Motor neuron (in vitro differentiated cells): Measurements from ENCODE around the gene NOD2. TPM values are rescaled to one million over a fixed set of nuclear protein-coding genes. Genes with fewer than 3 reads are reported as not detected.

Experiments
- ATAC-seq, 8 experiments: fragments of 200-7000 bp; cut with Tn5 transposase; replicated peaks in 6 of 8; 2 replicates each; pipeline ENCODE4 v1.8.0; 2021; ENCODE audit warnings: mild to moderate bottlenecking in 8 of 8, moderate library complexity in 8 of 8
- H3K27ac ChIP-seq, 2 donors: fragments of 250-450 bp; sonication (Bioruptor Pico); 2 replicates each; pipeline ENCODE4 v1.9.0; 2021; ENCODE audit warnings: antibody characterized with exemption in 2 of 2, mild to moderate bottlenecking in 2 of 2, moderate library complexity in 1 of 2
- H3K4me1 ChIP-seq, 2 donors: fragments of 250-450 bp; sonication (Bioruptor Pico); replicated peaks in 1 of 2; 2 replicates each; pipeline ENCODE4 v1.6.1; 2021; ENCODE audit warnings: antibody characterized with exemption in 2 of 2, mild to moderate bottlenecking in 2 of 2, moderate library complexity in 1 of 2
- H3K4me3 ChIP-seq, 5 donors: fragments of 250-450 bp; sonication (Bioruptor Pico); 2 replicates each; pipeline ENCODE4 v1.9.0; 2021; ENCODE audit warnings: antibody characterized with exemption in 5 of 5, mild to moderate bottlenecking in 5 of 5, moderate library complexity in 4 of 5
- WGBS, 10 experiments: fragments of 450-650 bp; shearing (Covaris generic); methylation state at CpG; one replicate each; pipeline ENCODE4 v1.0.0; 2022; 5-methylcytosine and 5-hydroxymethylcytosine counted together
- in situ Hi-C, 9 experiments: fragments of 400-800 bp; cut with MboI; loops; one replicate each; pipeline ENCODE4 v1.15.0; 2021; ENCODE audit warnings: low sequenced_read_pairs in 9 of 9, low pct_unique_long_range_greater_than_20kb in 2 of 9; ENCODE audit not compliant: unreplicated experiment in 9 of 9
- total RNA-seq, 8 experiments: library from RNA; unstranded; fragments of 300-600 nt; gene quantifications; 2 replicates each; pipeline versions ENCODE4 v1.2.3 to v1.2.4, GENCODE V29; 2022

The NOD2 gene
- total RNA-seq, 8 experiments from 2014 or later: 0.05 to 0.71 (median 0.25) TPM; not detected in 1

DNA sequence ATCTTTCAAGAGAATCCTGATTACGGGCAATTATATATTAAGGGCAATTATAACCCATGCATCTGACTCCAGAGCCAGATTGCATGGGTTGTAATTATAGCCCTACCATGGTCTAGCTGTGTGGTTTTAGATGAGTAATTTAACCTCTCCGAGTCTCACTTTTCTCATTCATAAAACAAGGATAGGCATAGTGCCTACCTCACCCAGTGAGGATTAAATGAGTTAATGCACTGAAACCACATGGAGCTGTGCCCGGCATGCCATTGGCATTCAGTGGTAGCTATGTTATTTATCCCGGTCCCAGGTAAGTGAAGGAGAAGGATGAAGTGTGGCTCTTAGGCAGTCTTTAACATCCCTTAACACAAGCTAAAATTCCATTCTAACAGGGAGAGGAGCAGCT lies 18.6 kb upstream of the NOD2 start:
- Histone ChIP-seq H3K4me3 (no peak overlapping the region), H3K4me1 (no peaks in the 10 kb centered on the region), H3K27ac (no peak overlapping the region)
- no peak for ATAC-seq
- WGBS, 10 experiments: 43 to 100% (median 86%) methylated on average over 1 to 4 of the region's 4 CpGs; no CpG with 5 or more reads in 3 of the 10 experiments
- in situ Hi-C loops: loop anchor here in 5 of 9 experiments (25.0 kb wide), 3 partner anchors 288 to 463 kb away; partner anchors contain the start of gene BRD7 (in 1 of the 5)

DNA sequence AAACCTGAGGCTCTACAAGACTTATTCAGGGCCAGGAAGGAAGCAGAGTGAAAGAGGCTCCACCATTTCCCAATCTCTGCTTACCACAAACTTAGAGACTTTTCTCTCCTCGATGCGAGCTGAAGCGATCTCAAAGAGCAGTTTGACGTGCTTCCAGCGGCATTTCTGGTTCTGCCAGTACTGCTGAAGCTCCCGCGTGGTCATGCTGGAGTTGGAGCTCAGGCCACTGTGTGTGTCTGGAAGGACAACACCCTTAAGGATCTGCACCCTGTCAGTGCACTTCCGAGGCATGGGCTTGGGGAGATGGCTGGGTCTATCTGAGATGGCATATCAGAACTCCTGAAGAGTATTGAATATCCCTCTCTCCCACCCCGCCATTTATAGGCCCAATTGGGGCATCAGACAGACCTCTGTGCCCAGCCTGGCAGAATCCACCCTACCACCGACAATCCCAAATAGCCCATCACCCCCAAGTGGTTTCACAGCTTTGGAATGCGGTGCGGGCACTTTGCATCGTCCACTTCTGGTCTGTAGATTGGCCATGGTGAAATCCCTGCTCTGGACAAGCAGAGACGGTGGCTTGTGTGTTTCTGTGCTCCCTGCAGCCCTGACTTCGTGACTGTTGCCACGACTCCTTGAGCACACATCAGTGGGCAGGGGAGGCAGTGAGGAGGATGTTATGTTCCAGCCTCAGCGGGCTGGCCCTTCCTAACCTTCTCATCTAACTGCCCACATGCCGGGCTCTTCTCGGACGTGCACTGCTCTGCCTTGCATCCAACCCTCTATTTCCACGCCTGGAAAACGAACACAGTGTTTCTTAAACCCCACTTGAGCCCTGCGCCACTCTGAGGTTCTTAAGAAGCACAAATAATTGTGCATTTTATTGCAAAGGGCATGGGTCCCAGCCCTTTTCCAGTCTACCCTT lies 17.5 kb upstream of the NOD2 start:
- in situ Hi-C loops: no loop called here
- no peak overlapping the region for H3K4me3 ChIP-seq
- H3K27ac ChIP-seq: no peak overlapping the region
- ATAC-seq: no peak
- H3K4me1 ChIP-seq: no peaks in the 10 kb centered on the region
- WGBS, 10 experiments: 40 to 100% (median 88%) methylated on average over 1 to 13 of the region's 23 CpGs; no CpG with 5 or more reads in 3 of the 10 experiments

DNA sequence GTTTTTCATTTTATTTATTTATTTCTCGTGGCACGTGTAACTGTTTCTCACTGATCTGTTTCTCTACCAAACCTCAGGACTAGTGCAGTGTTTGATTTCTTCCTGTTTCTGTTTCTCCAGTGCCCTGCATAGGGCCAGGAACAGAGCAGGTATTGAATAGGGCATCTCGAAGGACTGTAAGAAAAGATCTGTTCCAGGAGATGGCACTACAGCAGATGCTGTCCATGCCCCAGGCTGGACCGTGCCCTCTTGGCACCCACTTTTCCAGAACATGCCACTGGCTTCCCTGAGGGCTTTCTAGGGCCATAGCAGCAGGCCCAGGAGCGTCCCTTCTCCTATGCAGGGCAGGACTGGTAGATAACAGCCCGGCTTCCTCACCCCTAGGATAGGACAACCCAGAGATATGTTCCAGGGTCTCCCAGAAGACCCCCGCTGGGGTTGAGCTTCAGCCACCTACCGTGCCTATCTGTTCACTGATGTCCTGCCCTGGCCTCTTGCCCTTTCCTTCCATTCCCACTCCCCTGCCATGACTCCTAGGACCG lies 16.7 kb upstream of the NOD2 start:
- 35 to 94% (median 52%) methylated on average over 2 to 5 of the region's 9 CpGs; no CpG with 5 or more reads in 2 of the 10 experiments for WGBS, 10 experiments
- no peak overlapping the region for H3K27ac ChIP-seq
- no peaks in the 10 kb centered on the region for H3K4me1 ChIP-seq
- in situ Hi-C loops: no loop called here
- no peak for ATAC-seq
- H3K4me3 ChIP-seq: no peak overlapping the region

GRCh38 chr16:50677351-50677750 lies 16.1 kb upstream of the NOD2 start:
- WGBS, 10 experiments: 0 to 93% (median 50%) methylated on average over 1 to 3 of the region's 7 CpGs; no CpG with 5 or more reads in 6 of the 10 experiments
- no peak overlapping the region for H3K27ac ChIP-seq
- in situ Hi-C loops: no loop called here
- H3K4me3 ChIP-seq: no peak overlapping the region
- no peak for ATAC-seq
- H3K4me1 ChIP-seq: no peaks in the 10 kb centered on the region

DNA sequence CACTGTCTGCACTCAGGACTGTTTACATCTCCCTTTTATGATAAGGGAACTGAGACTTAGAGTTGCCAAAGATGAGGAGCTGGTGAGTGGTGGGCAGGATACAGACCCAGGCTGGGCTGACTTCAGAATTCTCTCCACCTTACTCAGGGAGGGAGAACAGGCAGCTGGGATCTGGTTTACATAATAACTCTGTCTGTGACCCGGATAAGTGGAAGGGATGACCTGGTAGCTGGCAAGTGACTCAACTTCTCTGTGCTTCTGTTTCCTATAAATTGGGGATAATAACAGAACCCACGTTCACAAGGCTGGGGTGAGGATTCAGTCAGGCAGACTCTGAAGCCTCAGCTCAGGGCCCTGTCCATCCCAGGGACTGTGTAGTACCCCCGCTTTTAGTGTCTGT lies 14.9 kb upstream of the NOD2 start:
- H3K27ac ChIP-seq: no peak overlapping the region
- in situ Hi-C loops: no loop called here
- no peak for ATAC-seq
- H3K4me3 ChIP-seq: no peak overlapping the region
- H3K4me1 ChIP-seq: no peaks in the 10 kb centered on the region
- 0 to 92% (median 68%) methylated on average over 1 to 3 of the region's 3 CpGs; no CpG with 5 or more reads in 2 of the 10 experiments for WGBS, 10 experiments

DNA sequence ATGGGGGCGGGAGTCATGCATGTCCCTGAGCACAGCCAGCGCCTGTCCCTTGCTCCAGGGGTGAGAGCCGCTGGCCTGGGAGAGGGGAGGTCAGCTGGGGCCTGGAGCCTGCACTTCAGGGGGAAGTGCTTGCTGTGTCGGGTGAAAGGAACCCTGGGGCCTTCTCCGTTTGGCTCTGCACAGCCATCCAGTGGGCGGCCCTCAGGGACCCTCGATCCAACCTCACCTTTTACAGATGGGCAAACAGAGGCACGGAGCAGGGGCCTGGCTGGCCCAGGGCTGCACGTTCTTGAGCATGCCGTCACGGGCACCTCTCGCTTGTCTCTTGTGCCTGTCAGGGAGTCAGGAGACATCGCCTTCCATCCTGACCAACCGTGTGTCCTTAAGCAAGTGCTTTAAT lies 14.1 kb upstream of the NOD2 start:
- in situ Hi-C loops: no loop called here
- ATAC-seq: no peak
- Histone ChIP-seq H3K4me1 (no peaks in the 10 kb centered on the region), H3K4me3 (no peak overlapping the region), H3K27ac (no peak overlapping the region)
- 65 to 89% (median 85%) methylated on average over 3 to 10 of the region's 14 CpGs; no CpG with 5 or more reads in 5 of the 10 experiments for WGBS, 10 experiments

- WGBS, 10 experiments: 33 to 92% (median 80%) methylated on average over 1 to 4 of the region's 6 CpGs; no CpG with 5 or more reads in 4 of the 10 experiments
- Histone ChIP-seq H3K4me3 (no peak overlapping the region), H3K27ac (no peak overlapping the region), H3K4me1 (no peaks in the 10 kb centered on the region)
- in situ Hi-C loops: no loop called here
- no peak for ATAC-seq
Observed at GRCh38 chr16:50679676-50680555, 13.5 kb upstream of the NOD2 start.

- in situ Hi-C loops: no loop called here
- Histone ChIP-seq H3K27ac (no peak overlapping the region), H3K4me3 (no peak overlapping the region)
Observed at GRCh38 chr16:50680556-50680893, 12.9 kb upstream of the NOD2 start.

GRCh38 chr16:50681021-50681885 lies 12.2 kb upstream of the NOD2 start, which contains the start of gene SNX20:
Gene SNX20 (minus strand): TSS chr16:50681312. CDS start chr16:50677526, 3,786 bp downstream.
- WGBS, 10 experiments: 64 to 100% (median 81%) methylated on average over 1 to 12 of the region's 16 CpGs; no CpG with 5 or more reads in 2 of the 10 experiments
- Histone ChIP-seq H3K4me3 (no peak within 1 kb of the TSS), H3K4me1 (no peaks in the 10 kb centered on the region), H3K27ac (no peak within 1 kb of the TSS)
- in situ Hi-C loops: no loop called here
- no peak for ATAC-seq

More at GRCh38 chr16:50680556-50680893, 12.9 kb upstream of the NOD2 start:
- H3K4me1 ChIP-seq: no peaks in the 10 kb centered on the region
- ATAC-seq: no peak
- 20 to 100% methylated on average over 1 of the region's 3 CpGs; no CpG with 5 or more reads in 8 of the 10 experiments for WGBS, 10 experiments

DNA sequence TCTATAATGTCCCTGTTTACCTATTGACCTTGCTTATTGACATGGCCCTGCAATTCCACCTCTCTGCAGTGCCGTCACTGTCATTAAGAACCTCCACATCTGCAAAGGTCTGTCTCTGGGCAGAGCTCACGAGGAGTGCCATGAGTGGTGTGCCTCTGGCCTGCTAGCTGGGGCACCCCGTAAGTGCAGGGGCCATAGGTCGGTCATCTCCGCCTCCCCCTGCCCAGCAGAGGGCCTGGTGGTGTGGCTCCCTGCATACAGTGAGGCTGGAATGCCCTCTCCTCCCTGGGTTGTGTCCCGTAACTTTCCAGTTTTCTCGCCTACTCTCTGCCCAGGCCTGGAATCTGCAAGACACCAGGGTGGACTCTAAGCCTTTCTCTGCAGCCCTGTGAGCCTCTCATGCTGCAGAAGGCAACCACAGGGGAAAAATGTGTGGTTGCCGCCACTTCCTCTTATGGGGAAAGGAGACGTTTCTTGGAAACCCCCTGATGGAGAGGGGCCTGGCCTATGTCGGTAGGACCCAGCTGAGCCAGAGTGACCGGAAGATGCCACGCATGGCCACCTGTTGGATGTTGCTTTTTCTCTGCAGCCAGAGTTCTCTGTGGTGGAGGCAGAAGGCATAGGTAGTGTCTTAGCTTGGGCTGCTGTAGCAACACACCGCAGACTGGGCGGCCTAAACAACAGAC lies 9.6 kb upstream of the NOD2 start:
- in situ Hi-C loops: no loop called here
- WGBS, 10 experiments: 10 to 97% (median 83%) methylated on average over 1 to 7 of the region's 14 CpGs; no CpG with 5 or more reads in 3 of the 10 experiments
- no peak for ATAC-seq

GRCh38 chr16:50684823-50685461 lies 8.5 kb upstream of the NOD2 start:
- in situ Hi-C loops: no loop called here
- no peak overlapping the region for H3K4me3 ChIP-seq
- H3K4me1 ChIP-seq: no peaks in the 10 kb centered on the region
- ATAC-seq: no peak
- no peak overlapping the region for H3K27ac ChIP-seq
- 60 to 100% (median 83%) methylated on average over 1 to 9 of the region's 11 CpGs for WGBS, 10 experiments

More for the DNA sequence above, 9.6 kb upstream of the NOD2 start:
- no peak overlapping the region for H3K4me3 ChIP-seq
- no peaks in the 10 kb centered on the region for H3K4me1 ChIP-seq
- no peak overlapping the region for H3K27ac ChIP-seq
